ENCODE results near the gene LIN7B. TPM values are rescaled to one million over a fixed set of nuclear protein-coding genes. Genes with fewer than 3 reads are reported as not detected.
A peak's percentile ranks its signal among the peaks of the same experiment; 100 is the strongest.

LIN7B gene
- total RNA-seq, 4 donors from 2014 or later = 6.5 to 19.8 (median 13.2) TPM

DNA sequence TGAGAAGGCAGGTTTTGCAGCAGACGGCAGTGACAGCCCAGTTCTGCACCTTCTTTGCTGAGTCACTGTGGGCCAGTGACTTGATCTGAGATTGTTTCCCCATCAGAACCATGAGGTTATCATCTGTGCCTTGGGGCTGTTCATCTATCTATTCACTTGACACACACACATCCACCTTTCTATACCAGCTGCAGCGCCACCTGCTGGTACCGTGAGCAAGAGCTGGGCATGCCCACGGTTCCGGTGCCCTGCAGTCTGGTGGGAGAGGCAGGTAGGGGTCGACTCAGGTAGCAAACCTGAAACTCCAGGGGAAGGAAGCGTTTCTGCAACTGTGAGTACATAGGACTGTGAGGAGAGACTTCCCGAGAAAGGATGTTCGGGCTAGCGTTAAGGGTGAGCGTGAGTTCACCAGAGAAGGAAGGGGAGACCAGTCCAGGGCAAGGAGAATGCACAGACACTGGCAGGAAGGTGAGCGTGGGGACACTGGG is 7.5 kb upstream of the LIN7B start:
- no peak overlapping the region for H3K4me3 ChIP-seq
- WGBS, 2 donors (ENCODE audit: low coverage in 1 of 2) = 59 to 63% methylated on average over 2 to 3 of the region's 12 CpGs
- H3K4me1 ChIP-seq = peaks cover 0 to 16% (median 0%) of the 10 kb centered on the region in 3 donors
- no peak overlapping the region for H3K27ac ChIP-seq
- H3K27me3 ChIP-seq = no peaks in the 10 kb centered on the region
- TF ChIP-seq POLR2A (IDR thresholded peaks at IDR 0.05) (no peak), EP300 (IDR thresholded peaks at IDR 0.05) (no peak)
- TF ChIP-seq, protein P1, sequence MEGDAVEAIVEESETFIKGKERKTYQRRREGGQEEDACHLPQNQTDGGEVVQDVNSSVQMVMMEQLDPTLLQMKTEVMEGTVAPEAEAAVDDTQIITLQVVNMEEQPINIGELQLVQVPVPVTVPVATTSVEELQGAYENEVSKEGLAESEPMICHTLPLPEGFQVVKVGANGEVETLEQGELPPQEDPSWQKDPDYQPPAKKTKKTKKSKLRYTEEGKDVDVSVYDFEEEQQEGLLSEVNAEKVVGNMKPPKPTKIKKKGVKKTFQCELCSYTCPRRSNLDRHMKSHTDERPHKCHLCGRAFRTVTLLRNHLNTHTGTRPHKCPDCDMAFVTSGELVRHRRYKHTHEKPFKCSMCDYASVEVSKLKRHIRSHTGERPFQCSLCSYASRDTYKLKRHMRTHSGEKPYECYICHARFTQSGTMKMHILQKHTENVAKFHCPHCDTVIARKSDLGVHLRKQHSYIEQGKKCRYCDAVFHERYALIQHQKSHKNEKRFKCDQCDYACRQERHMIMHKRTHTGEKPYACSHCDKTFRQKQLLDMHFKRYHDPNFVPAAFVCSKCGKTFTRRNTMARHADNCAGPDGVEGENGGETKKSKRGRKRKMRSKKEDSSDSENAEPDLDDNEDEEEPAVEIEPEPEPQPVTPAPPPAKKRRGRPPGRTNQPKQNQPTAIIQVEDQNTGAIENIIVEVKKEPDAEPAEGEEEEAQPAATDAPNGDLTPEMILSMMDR (IDR thresholded peaks at IDR 0.05) = peak in 3 of 4 experiments; percentile 65 to 73 (median 70)
- H3K9me3 ChIP-seq = no peaks in the 10 kb centered on the region
- H3K36me3 ChIP-seq = peaks cover 0 to 77% of the 10 kb centered on the region in 2 donors
- ATAC-seq = no peak

DNA sequence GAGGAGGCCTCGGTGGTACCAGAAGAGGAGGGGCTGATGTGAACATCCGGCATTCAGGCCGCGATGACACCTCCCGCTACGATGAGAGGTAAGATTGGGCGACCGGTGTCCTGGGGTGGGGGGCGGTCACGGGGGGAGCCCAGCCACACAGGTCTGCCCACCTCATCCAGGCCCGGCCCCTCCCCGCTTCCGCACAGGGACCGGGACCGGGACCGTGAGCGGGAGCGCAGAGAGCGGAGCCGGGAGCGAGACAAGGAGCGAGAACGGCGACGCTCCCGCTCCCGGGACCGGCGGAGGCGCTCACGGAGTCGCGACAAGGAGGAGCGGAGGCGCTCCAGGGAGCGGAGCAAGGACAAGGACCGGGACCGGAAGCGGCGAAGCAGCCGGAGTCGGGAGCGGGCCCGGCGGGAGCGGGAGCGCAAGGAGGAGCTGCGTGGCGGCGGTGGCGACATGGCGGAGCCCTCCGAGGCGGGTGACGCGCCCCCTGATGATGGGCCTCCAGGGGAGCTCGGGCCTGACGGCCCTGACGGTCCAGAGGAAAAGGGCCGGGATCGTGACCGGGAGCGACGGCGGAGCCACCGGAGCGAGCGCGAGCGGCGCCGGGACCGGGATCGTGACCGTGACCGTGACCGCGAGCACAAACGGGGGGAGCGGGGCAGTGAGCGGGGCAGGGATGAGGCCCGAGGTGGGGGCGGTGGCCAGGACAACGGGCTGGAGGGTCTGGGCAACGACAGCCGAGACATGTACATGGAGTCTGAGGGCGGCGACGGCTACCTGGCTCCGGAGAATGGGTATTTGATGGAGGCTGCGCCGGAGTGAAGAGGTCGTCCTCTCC is 6.3 kb upstream of the LIN7B start:
- 85 to 92% methylated on average over 13 to 35 of the region's 93 CpGs for WGBS, 2 donors (ENCODE audit: low coverage in 1 of 2)
- Histone ChIP-seq H3K4me1 (peaks cover 0 to 21% (median 0%) of the 10 kb centered on the region in 3 donors), H3K27me3 (no peaks in the 10 kb centered on the region), H3K27ac (no peak overlapping the region), H3K9me3 (no peaks in the 10 kb centered on the region), H3K36me3 (peaks cover 0 to 66% of the 10 kb centered on the region in 2 donors), H3K4me3 (no peak overlapping the region)
- TF ChIP-seq POLR2A (IDR thresholded peaks at IDR 0.05) = no peak
- no peak for TF ChIP-seq POLR2AphosphoS5 (IDR thresholded peaks at IDR 0.05)
- TF ChIP-seq, protein P1 (IDR thresholded peaks at IDR 0.05) = no peak
- no peak for TF ChIP-seq EP300 (IDR thresholded peaks at IDR 0.05)
- ATAC-seq = no peak

DNA sequence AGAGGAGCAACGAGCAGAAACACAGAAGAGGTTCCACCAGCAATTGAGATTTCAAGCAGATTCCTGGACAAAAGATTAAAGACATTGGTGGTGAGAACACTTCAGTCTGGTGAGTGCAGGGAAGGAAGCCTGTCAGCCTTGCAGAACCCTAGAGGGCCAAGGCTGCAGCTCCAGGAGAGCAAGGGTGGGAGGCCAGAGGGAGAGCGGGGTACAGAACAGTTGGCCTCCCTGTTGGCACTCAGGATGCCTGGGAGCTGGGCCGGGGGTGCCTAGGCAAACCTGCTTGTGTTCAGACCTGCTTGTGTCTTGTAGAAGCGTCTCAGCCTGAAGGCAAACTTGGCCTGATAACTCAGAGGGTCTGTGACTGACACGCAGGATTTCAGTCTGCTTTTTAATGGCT is 5.1 kb upstream of the LIN7B start:
- no peak overlapping the region for H3K4me3 ChIP-seq
- H3K27ac ChIP-seq = no peak overlapping the region
- no peak for ATAC-seq
- peaks cover 0 to 33% (median 3%) of the 10 kb centered on the region in 3 donors for H3K4me1 ChIP-seq
- whole genome bisulfite sequencing, 2 donors (ENCODE audit: low coverage in 1 of 2) = 40 to 85% methylated on average over 2 to 3 of the region's 5 CpGs
- H3K36me3 ChIP-seq = peaks cover 0 to 53% of the 10 kb centered on the region in 2 donors
- TF ChIP-seq POLR2A (IDR thresholded peaks at IDR 0.05) = no peak
- TF ChIP-seq, protein P1 (IDR thresholded peaks at IDR 0.05) = no peak
- no peak for TF ChIP-seq EP300 (IDR thresholded peaks at IDR 0.05)
- TF ChIP-seq POLR2AphosphoS5 (IDR thresholded peaks at IDR 0.05) = no peak
- no peaks in the 10 kb centered on the region for H3K27me3 ChIP-seq
- H3K9me3 ChIP-seq = no peaks in the 10 kb centered on the region

DNA sequence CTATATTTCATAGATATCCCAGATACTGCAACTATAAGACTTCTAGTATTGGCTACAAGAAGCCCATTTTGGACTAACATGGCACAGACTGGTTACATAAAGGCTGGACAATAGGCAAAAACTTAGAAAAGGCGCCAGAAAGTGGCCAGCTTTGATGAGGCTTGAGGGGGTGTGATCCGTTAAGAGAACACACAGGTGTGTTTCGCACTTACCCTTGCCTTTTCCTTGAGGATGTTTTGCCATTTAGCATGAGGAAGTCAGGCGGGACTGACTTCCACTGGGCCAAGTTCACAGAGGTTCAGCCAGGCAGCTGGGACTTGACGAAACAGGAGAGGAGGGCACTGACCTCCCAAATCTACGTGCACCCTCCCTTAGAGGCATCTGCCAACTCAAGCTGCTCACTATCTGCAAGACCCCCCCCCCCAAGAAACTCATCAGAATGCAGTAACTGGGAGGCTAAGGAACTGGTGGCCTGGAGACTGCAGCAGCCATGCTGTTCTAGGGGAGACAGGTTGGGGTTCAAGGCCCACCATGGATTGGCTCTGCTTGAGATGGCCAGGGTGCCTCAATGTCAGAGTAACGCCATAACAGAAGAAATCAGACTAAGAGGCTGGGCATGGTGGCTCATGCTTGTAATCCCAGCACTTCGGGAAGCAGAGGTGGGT is 4.5 kb upstream of the LIN7B start:
- no peaks in the 10 kb centered on the region for H3K9me3 ChIP-seq
- ATAC-seq = no peak
- TF ChIP-seq, protein P1 (IDR thresholded peaks at IDR 0.05) = no peak
- no peak for TF ChIP-seq EP300 (IDR thresholded peaks at IDR 0.05)
- TF ChIP-seq POLR2AphosphoS5 (IDR thresholded peaks at IDR 0.05) = no peak
- no peak for TF ChIP-seq POLR2A (IDR thresholded peaks at IDR 0.05)
- H3K4me1 ChIP-seq = peaks cover 0 to 35% (median 3%) of the 10 kb centered on the region in 3 donors
- no peaks in the 10 kb centered on the region for H3K27me3 ChIP-seq
- WGBS, 2 donors (ENCODE audit: low coverage in 1 of 2) = 58 to 68% methylated on average over 2 to 8 of the region's 8 CpGs
- H3K27ac ChIP-seq = peak overlapping the region in 1 of 4 donors; percentile 15
- no peak overlapping the region for H3K4me3 ChIP-seq
- H3K36me3 ChIP-seq = peaks cover 0 to 47% of the 10 kb centered on the region in 2 donors

Measured in gastroesophageal sphincter (tissue), 4 donors.